SIG-M5 treated with dmso at 0.1 percent for 504 hours (cell line): ENCODE data around the gene CKMT1A.
A peak's percentile ranks its signal among the peaks of the same experiment; 100 is the strongest.
"Not testable (repeated sequence)": the region's sequence is repeated elsewhere in the genome, so short reads cannot be mapped to it uniquely, and the experiment has no call there.

Experiments
- DNase-seq: peaks from one replicate; lab custom pipeline; 2025; ENCODE audit not compliant: unreplicated experiment; lab: John Stamatoyannopoulos, UW

Gene CKMT1A

GRCh38 chr15:43693148-43694022 lies at the start of gene CKMT1A:
Gene CKMT1A (plus strand): TSS chr15:43693859. CDS start chr15:43694051, 192 bp downstream.
- DNase-seq, result not testable (repeated sequence)

- no peak for DNase-seq
These were observed 44.8 kb upstream of the CKMT1A start, which contains the start of gene CATSPER2 for GRCh38 chr15:43648649-43649429. Gene CATSPER2 (minus strand): TSS chr15:43648844. CDS start chr15:43648061, 783 bp downstream.

DNA sequence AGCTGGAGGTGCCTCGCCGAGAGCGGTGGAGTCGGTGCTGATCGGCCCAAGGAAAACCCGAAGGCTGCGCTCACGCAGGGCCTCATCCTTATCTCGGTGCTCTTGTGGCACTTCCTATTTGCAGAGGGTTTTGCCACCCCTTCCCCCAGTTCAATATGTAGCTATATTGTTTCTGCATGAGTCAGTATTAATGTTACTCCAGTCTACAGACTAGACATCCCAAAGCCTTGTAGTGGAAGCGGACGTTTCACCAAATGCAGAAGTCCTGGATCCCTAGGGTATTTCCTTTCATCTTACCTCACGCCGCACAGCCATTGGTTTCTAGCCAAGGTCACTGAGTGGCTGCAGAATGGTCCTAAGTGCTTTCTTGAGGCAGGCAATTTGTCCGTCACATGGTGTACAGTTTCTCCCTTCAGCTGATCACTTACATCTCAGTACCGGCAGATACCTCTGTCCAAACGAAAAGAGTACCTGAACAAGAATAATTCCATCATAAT lies 44.2 kb upstream of the CKMT1A start:
- DNase-seq, result not testable (repeated sequence)

GRCh38 chr15:43659727-43660126 lies 33.9 kb upstream of the CKMT1A start:
- not testable (repeated sequence) for DNase-seq

DNA sequence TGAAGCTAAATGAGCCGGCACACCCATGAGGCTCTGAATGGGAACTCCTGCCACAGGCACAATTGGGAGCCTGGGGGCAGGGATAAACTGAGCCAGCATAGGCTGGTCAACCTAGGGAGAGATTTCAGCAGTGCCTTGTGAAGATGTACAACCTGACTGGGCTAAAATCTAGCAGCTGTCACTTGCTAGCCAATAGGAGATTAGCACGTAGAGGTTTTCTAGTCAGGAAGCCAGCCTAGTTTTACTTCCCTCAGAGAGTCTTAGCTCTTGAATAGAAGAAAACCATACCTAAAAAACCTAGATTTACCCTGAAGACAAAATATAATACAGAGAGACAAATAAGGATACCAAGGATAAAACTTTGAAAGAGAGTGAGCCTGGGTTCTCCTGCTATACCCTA lies 31.4 kb upstream of the CKMT1A start:
- DNase-seq, result not testable (repeated sequence)

DNA sequence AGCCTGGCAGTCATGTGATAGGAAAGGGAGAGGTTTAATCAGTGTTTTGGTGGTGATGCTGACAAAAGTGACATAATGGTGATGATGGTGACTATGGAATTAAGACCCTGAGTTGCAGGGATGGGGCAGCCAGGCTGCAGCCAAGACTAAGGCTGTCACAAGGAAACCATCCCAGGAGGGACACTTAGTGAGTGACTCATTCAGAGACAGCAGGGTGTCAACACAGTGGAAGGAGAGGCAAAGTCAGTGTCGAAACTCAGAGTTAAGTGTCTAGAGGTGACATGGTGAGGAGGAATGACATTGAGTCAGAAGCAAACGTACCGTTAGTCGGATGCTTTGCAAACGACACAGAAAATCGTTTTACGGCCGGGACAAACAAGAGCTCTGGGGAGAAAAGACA lies 30.3 kb upstream of the CKMT1A start:
- not testable (repeated sequence) for DNase-seq

DNA sequence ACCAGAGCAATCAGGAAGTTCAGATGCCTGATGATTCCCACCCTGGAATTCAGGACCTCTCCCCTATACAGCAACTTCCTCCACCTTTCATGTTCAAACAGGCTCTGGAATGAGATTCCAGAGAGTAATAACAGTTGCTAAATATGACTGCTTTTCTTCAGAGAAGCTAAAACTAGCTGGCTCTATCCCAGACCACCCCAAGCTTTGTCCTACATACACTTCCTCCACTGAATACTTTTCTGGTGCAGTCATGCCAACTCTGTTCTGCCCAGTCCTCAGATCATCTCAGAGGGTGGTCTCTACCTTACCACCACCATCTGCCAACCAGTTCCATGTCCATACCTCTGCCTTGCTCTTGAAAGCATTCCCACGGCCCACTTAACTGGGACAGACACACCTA lies 27.5 kb upstream of the CKMT1A start:
- not testable (repeated sequence) for DNase-seq

- not testable (repeated sequence) for DNase-seq
These were observed 19.5 kb upstream of the CKMT1A start for GRCh38 chr15:43674175-43674574.

- not testable (repeated sequence) for DNase-seq
These were observed 3.9 kb upstream of the CKMT1A start for GRCh38 chr15:43689604-43690301.

DNA sequence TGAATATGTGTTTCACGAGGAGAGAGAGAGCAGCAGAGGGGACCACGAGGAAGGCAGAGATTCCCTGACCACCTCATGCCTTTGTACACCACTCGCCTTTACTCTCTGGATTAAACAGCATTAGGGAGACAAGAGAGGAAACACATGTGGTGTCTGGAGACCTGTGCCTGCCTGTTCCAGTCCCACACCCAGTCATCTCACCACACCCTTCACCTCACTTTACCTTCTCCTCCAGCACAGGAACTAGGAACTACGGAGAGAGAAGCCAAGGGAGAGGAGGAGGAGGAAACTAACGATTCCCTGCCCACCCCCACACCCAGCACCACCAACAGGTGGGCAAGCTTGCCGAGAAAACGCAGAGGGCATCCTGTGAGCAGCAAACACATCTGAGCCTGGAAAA lies 980 bp upstream of the CKMT1A start:
- DNase-seq, result not testable (repeated sequence)

- no peak for DNase-seq
These were observed 8.5 kb downstream of the CKMT1A start for GRCh38 chr15:43702174-43702573.

- DNase-seq, result no peak
These were observed 9.2 kb downstream of the CKMT1A start for GRCh38 chr15:43702701-43703424.

DNA sequence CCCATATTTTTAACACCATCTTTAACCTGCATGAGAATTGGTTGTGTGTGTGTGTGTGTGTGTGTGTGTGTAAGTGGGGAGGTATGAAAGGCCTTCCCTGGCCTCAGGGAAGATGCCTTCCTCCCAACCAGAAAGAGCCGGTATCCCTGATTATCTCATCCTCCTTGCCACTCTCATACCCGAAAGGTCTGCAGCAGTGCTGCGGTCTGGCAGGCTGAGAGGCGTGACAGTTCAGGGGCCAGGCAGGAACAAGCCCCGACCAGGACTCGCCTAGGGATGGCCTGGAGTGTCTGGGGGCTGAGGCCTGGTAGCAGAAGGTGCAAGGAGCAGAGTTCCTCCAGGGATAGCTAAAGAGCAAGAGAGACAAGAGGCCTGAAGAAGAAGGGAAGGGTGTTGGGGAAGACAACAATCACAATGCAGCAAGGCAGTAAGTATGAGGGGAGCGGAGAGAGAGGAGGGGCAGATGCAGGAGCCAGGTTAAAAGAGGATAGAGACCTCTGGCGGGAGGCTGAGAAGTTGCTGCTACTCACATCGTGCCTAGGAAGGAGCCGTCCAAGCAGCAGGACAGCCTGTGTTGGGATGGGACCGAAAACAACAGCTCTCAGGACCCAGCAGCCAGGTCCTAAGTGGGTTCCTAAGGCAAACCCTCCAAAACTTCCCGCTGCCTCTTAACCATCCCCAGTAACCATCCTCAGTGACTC lies 16.9 kb downstream of the CKMT1A start:
- not testable (repeated sequence) for DNase-seq

GRCh38 chr15:43723151-43723550 lies 29.5 kb downstream of the CKMT1A start:
- no peak for DNase-seq

- DNase-seq, result not testable (repeated sequence)
These were observed 32.6 kb downstream of the CKMT1A start for GRCh38 chr15:43726306-43726705.

DNA sequence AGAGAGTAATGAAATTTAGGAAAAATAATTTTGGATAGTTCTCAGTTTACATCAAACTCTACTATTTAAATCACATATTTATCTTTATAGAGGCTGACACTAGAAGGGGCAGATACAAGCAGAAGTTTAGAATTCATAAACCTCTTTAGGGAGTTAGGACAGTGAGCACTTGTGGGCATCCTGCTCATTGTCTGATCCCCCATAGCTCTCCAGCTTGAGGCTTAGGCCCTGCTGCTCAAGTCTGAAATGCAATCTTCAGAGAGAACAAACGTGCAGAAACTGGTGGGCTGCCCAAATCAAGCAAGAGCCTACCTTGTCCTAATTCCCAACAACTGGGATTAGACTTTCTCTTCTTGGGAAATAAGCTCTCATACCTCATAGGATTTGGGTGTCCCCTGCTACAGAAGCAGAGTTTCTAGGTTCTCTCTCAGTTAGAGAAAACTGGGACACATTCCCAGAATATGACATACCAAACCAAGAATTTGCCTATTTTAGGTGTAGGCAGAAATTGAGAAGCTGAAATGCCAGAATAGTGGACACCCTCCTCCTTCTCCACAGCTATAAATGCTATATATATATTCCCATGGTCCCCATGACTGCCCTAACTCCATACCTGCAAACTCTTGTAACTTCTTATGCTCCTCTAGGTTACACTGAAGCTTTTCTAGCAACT lies 34.5 kb downstream of the CKMT1A start:
- DNase-seq, result not testable (repeated sequence)

DNA sequence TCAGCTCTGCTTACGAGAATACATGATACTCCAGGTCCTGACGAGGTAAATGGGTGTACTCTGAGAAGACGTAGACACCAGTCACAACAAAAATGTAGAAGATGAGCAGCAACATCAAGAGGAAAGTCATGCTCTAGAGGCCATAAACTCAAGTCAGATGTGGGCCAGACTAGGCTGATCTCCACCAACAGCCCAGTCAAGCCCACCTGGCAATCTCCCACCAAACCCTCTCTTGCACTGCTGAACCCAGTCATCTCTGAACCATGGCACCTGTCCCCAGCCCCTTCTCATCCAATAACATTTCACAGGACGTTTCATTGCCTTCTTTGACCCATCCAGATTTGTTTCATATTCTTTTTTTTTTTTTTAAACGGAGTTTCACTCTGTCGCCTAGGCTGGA lies 41.8 kb downstream of the CKMT1A start:
- DNase-seq, result no peak

GRCh38 chr15:43746245-43746902 lies 52.7 kb downstream of the CKMT1A start, which contains the start of gene PDIA3:
Gene PDIA3 (plus strand): TSS chr15:43746438. CDS start chr15:43746540, 102 bp downstream.
- peak; percentile 67 for DNase-seq
